Amniotic epithelial cell (primary cell): ENCODE data around the gene HDX.
"Not testable (repeated sequence)": the region's sequence is repeated elsewhere in the genome, so short reads cannot be mapped to it uniquely, and the experiment has no call there.

ENCODE experiments used
- DNase-seq: peaks from one replicate; pipeline ENCODE4 v3.0.0-alpha.2; 2010; ENCODE audit warnings: low read depth

HDX gene, protein sequence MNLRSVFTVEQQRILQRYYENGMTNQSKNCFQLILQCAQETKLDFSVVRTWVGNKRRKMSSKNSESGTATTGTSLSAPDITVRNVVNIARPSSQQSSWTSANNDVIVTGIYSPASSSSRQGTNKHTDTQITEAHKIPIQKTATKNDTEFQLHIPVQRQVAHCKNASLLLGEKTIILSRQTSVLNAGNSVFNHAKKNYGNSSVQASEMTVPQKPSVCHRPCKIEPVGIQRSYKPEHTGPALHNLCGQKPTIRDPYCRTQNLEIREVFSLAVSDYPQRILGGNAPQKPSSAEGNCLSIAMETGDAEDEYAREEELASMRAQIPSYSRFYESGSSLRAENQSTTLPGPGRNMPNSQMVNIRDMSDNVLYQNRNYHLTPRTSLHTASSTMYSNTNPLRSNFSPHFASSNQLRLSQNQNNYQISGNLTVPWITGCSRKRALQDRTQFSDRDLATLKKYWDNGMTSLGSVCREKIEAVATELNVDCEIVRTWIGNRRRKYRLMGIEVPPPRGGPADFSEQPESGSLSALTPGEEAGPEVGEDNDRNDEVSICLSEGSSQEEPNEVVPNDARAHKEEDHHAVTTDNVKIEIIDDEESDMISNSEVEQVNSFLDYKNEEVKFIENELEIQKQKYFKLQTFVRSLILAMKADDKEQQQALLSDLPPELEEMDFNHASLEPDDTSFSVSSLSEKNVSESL

DNA sequence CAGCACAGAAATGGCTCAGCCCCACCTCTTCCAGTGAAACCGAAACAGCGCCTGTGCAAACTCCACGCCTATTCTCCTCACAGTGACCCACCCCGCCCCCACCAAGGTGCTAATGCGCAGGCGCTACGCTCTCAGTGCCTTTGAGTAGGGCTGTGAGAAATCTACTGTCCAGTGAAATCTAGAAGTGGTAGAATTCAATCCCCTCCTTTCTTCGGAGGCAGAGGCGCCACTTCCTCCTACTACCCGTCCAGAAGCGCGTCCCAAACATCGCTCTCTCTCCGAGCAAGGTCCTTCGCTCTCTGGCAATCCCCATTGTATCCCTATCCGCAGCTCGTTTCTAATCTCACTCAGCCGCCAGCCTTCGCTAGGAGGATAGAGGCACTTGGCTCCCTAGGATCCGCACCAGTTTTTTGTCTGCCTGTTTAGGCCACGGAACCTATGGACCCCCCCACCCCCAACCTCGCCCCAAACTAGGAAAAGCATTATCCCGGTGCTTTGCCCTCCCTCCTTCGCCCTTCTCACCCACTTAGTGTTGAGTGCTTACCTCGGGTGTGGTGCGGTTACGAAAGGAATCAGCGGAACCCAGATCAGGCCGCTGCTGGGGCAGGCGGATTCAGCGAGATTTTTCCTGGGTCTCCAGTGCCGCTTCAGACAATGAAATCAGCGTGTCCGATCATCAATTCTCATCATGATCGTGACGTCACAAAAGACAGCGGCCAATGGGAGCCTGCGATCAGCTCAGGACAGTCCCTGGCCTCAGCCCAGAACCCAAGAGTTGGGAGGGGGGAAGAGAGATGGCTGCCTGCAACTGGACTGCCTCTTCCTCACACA lies at the start of gene HDX:
Gene HDX, minus strand, starts transcription at position 656 of the 831 bp plus-strand sequence. CDS start 27,056 bp downstream, outside the sequence.
- DNase-seq: peak; percentile 75

DNA sequence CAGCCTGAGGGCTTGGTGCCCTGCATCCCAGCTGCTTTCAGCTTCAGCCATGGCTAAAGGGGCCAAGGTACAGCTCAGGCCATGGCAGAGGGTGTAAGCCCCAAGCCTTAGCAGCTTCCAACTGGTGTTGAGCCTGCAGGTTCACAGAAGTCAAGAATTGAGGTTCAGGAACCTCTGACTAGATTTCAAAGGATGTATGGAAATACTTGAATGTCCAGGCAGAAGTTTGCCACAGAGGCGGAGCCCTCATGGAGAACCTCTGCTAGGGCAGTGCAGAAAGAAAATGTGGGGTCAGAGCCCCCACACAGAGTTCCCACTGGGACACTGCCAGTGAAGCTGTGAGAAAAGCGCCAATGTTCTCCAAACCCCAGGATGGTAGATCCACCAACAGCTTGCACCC lies 39.1 kb upstream of the HDX start:
- DNase-seq: not testable (repeated sequence)

DNA sequence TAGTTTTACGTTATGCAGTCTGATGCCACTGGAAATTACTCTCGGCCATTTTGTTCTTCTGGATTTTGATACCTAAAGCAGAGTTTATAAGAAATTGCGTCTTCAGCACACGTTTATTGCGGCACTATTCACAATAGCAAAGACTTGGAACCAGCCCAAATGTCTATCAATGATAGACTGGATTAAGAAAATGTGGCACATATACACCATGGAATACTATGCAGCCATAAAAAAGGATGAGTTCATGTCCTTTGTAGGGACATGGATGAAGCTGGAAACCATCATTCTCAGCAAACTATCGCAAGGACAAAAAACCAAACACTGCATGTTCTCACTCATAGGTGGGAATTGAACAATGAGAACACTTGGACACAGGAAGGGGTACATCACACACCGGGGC lies 35.4 kb upstream of the HDX start:
- DNase-seq: not testable (repeated sequence)

DNA sequence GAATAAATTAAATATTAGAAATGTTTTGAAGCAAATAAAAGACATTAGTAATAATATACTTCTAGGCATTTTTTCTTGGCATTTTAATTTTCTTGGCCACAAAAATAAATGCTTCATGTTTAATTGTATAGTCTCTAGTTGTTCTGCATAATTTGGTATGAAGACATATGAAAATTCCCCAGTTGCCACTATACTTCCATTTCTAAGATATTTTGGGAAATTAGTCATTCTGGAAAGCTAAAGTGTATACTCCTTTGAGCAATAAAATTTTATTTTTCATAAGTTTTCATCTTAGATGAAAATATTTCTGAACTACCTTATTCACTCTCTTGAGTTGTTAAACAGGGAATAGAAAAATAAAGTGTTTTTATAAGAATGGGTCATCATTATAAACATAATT lies 13.8 kb downstream of the HDX start:
- DNase-seq: no peak

DNA sequence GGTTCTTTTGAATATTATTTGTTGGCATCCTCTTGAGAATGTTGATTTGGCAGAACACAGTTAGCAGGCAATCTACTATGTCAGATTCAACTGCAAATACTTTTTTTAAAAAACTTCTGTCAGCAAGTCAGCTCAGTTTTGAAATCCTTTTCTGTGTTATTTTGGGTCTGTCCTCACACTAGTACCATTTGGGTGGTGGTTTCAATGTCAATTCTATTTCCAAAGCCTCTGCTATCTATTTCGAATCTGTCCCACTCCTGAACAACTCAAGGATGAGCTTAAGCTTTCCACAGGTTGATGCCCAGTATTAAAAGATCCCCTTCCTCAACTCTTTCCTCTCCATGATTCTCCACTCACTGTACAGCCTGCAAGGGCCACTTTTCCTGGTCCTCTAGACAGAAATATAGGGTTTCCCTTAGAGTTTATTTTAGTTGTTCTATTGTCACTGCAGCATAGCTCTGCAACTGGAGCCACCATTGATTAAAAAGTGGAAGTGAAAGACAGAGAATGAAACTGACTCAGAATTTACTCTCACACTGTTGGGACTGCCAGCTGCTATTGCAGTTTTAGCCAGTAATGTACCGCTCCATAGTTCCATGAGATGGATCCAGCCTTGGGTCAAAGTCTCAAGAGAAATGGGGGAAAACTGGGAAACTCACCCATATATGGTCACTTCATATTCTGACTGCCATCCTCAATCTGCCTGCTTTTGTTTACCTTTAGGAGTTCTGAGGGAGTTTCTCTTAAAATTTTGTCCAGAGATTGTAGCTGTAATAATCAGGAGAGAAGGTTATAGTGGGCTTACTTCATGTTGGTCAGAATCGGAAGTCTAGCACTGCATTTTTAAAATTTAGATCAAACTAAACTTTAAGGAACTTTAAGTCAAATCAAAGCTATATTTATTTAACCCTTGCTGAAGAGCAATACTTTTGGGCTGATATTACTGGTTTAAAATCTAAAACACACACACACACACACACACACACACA lies 14.6 kb downstream of the HDX start:
- no peak for DNase-seq

DNA sequence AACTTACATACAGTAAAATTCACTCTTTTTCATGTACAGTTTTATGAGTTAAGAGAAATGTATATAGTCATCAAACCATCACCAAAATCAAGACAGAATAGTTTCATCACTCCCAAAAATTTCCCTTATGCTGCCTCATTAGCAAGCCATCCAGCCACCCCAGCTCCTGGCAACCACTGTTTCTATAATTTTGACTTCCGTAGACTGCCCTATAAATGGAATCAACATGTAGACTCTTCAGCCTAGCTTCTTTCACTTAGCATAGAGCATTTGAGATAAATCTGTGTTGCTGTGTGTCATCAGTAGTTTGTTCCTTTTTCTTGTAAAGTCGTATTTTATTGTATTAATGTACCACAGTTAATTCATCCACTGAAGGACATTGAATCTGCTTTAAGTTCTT lies 23.2 kb downstream of the HDX start:
- no peak for DNase-seq

DNA sequence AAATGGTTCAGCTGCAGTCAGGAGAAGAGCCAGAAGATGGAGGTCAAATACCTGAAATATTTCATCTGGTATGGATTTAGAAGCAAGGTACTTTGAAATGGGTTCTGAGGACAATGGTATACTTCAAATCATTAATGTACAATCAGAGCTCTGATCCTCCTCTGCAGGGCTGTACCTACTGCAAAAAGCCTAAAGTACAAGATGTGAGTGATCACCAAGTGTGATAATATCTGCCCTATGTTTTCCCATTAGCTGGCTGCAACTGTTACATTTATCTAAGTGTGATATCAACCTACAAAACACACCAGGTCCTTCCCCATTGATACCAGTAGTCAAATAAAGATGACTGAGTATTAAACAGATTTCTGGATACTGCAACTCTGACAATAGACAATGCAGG lies 25.1 kb downstream of the HDX start:
- DNase-seq: no peak

DNA sequence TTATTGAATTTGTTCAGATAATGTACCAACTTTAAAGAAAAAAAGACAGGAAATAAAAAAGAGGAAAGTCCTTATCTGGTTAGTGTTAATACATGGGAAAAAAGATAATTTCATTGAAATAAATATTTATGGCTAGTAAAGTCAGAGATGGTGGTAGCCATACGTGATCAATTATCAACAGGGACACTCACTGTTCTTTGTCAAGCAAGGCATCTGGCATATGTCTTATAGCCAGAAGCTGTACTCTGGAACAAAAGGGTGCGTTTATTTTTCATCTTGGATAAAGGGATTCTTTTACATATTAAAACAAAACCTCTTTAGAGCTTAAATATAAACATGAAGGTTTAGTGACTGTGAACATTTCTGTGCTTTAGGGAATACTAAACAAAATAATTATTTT lies 26.7 kb downstream of the HDX start:
- no peak for DNase-seq

DNA sequence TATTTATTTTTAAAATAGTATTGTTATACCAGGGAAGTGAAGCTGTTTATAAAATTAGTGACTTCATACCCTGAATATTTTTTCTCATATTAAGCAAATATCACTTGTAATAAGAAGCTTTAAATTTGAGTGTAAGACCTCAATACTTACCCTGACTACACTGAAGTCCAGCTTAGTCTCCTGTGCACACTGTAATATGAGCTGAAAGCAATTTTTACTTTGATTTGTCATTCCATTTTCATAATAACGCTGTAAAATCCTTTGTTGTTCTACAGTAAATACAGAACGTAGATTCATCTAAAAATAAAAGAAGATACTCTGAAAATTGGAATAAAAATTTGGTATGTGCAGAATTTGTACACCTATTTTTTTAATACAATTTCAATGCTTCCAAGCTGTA lies 27.2 kb downstream of the HDX start:
- no peak for DNase-seq

DNA sequence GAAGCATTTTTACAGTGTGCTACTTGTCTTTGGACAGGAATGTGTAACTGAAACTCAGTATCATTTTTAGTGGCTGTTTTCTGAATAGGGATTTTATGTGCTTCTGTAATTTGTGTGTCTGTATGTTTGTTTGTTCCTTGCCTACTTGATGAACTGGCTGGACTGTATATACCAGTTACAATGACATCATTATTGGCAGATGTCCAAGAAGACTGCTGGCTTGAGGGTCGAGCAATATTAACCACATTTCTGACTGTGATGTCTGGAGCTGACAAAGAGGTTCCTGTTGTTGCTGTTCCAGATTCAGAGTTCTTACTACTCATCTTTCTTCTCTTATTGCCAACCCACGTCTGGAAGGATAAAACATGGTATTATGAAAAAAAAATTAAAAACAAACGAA lies 33.0 kb downstream of the HDX start:
- DNase-seq: peak; percentile 62

DNA sequence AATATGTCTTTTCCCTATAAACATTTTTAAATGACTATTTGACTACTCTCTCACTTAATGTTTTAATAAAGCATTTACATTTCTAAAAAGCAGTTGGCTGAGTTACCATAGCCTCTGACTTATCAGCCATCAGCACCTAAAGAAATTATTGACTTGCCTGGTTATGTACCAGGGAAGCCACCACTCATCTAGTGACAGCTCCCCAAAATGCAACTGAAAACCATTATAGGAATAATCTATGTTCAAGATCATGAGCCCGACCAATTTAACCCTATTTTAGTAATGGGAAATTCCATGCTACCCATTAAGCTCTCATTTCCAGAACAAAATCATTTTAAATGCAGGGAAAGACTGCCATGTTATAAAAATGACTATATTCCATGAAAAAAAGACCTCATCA lies 34.4 kb downstream of the HDX start:
- no peak for DNase-seq

DNA sequence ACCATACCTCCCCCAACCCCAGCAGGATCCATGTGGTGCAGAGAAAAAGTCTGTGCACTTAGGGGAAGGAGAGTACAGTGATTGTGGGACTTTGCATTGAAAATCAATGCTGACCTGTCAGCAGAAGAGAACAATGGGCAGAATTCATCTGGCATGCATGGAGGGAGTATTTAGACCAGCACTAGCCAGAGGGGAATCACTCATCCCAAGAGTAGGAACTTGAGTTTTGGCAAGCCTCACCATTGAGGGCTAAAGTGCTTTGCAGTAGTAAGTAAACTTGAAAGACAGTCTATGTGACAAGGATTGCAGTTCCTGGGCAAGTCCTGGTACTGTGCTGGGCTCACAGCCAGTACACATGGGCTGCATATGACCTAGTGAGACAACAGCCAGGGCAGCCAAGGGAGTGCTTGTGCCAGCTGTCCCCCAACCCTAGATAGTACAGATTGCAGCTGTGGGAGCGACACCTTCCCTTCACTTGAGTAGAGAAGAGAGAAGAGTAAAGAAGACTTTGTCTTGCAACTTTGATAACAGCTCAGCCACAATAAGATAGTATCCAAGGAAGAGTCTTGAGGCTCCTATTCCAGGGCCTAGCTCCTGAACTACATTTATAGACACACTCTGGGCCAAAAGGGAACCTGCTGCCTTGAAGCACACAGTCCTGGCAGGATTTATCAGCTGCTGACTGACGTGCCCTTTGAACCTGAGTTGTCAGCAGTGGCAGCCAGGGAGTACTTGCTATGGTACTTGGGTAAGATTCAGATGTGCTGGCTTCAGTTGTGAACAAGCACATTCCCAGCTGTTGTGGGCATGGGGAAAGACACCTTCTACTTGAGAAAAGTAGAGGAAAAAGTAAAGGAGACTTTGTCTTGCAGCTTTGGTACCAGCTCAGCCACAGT lies 48.7 kb downstream of the HDX start:
- DNase-seq: no peak

DNA sequence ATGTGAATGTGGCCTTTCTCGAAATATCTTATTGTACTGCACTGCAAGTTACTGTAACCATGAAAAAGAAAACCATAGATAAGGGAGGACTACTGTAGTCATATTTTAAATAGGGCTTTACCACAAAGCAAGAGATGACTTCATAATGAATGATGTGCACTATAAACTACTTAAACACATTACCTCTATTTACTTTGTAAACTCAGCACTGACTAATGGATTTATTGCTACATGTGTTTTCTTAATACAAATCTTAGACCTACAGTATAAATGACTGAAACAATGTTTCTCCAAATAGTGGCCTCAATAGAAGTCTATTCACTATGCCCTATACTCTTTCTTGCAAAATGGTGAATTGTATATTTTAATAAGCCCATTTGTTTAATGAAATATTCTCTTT lies 61.1 kb downstream of the HDX start:
- DNase-seq: peak; percentile 77

DNA sequence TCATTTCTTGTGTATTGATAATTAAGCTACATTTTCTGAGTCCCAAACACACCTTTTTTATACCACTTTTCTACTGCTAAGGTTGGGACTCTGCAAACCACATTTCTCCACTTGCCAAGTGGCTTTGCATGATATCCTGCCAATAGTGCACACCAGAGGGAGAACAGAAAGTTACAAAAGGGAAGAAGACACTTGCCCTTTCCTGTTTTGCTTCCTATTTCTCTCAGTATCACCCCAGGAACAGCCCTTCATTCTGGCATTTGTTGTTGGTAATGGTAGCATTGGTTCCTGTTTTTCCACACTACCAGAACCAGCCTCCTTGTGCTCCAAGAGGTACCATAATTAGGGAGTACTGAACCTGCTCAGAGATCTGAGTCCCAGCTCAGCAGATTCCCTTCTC lies 87.1 kb downstream of the HDX start:
- no peak for DNase-seq

DNA sequence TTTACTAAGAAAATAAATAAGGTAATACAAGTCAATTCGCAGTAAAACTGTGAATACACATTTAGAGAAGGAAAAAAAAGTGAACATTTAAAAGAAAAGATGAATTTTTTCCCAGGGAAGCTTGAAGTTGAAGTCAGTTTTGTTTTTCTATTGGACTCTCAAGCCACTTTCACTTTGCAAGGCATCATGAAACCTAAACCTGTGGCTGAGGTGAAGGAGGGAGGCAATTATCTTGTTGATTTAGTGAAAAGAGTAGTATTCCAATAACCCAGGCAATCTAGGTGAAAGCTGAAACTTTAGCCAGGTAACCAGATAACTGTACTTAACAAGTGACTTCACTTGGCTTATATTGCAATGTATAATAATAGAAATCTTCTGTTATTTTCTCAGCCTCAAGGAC lies 138.6 kb downstream of the HDX start:
- no peak for DNase-seq

DNA sequence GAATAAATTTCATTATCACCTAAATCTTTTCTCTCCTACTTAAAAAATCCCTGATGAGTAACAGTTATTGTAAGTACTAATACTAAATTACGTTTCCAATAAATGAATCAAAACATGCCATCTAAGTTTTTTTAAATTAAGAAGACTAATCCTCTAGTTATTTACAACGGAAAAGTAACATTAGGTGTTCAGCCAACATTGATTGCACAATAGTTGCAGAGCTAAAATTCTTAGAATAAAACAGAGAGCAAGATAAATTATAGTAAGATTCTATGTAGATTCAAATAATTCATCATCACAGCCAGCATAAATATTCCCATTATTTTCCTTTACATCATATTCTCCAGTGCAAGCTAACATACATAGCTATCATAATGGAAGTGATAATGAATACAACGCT lies 139.2 kb downstream of the HDX start:
- peak; percentile 37 for DNase-seq

DNA sequence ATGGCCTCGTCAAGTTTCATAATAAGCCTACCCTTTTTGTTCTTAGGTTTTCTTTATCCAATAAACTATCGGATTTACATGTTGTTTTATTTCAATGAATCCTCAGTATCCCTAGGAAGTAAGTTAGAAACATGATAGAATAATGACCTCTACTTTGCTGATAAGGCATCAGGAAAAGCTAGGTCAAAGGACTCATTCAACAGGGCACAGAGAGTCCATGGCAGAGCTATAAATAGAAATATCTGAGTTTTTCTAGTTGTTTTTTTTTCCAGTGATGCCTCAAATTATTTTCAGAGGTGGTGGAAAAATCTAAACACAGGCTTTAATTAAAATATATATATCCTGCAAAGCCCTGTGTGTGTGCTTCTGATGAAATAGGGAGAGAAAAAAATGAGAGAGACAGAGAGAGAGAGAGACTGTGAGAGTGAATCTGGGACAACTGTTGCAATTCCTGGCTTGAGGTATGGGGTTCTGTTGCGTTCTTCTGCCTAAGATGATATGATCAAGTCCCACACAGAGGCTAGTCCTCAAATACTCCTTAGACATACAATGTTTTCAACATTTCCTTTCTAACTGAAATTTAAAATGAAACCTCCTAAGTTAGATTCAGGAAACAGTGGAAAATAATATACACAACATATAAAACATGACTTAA lies 139.9 kb downstream of the HDX start:
- DNase-seq: peak; percentile 52

DNA sequence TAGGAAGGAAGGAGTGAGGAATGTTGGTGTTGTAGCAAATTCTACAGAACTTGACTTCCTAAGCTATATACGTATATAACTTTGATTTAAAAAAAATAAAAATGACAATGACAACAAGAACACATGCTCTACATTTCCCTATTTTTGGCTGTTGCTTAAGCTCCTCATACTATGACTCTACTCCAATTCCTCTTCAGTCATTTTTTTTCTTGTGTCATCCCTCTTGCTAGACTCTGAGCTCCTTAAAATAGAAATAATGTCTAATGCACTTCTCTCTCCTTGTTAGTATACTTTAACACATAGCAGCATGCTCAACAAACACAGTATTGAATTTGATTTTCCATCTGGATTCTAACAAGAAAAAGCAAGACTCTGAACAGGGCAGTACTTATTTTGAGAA lies 144.0 kb downstream of the HDX start:
- no peak for DNase-seq

DNA sequence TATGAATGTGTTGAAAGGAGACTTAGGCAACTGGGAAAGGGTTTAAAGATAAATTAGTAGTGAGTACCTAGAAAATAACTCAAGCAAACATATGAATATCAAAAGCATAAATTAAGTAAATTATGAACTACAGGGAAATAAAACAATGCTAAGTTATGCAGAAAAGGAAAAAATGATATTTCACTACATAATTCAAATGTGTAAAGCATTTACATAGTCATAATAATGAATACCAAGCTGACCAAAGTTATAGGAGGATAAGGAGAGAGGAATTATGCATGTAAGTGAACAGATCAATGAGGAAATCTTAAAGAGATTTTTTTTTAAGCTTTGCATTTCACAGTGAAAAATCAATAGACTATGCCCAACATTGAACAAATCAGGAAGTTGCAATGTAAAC lies 145.0 kb downstream of the HDX start:
- DNase-seq: no peak

DNA sequence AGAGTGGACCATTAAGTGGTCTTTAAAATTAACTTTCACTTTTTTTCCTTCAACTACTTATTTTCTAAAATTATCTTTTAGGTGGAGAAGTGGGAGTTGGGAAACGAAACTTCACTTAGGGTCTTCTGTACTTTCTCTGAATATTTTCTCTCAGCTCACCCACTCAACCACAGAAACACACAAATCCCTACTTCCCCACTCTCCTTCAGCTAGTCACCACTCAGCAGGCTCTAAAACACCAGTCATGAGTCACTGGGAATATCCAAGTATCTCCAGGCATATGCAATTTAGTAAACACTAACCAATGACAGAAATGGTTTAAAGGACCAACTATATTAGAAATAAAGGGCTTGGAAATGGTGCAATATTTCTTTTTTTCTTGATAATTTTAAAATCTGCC lies 161.3 kb downstream of the HDX start:
- DNase-seq: peak; percentile 69
